T47D (cell line): ENCODE results near the gene C11orf65.

Experiments used
- DNase-seq, 2 experiments: peaks; one replicate each; pipeline versions ENCODE4 v3.0.0 to v3.0.0-alpha.2; 2011 to 2012; ENCODE audit warnings: low read depth in 1 of 2, low spot score in 1 of 2
- JUND ChIP-seq: IDR thresholded peaks from 2 replicates; pipeline ENCODE4 v1.6.1; 2012; ENCODE audit warnings: low read depth
- in situ Hi-C: cut with HindIII; loops from 2 replicates; pipeline ENCODE4 v1.10.0; 2016; ENCODE audit warnings: low sequenced_read_pairs, low pct_unique_long_range_greater_than_20kb

The C11orf65 gene

DNA sequence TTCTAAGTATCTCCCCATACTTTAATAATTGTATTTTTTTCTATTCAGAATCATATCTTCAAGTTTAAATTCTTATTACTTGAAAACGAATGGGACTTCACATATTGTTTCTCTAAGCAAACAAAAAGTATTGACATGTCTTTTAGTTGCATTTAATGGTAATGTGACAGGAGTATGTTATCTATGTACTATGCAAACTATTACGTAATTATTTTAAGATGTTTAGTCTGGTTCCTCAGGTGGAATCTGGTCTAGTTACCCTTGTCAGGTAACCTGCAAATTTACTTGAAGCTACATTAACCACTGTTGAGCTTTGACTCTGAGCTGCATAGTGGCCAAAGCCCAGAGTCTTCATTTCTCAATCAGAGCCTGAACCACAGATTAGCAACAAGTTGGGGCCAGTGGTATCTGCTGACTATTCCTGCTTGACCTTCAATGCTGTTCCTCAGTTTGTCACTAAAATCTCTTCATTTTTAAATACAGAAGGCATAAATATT is 133.9 kb downstream of the C11orf65 start:
- TF ChIP-seq JUND: no peak
- DNase-seq: no peak
- in situ Hi-C loops: no loop called here
